KMS-11 (cell line): ENCODE measurements around the gene AGXT2.

Source experiments
- H2AFZ ChIP-seq: fragments of 200-600 bp; sonication (generic); 2 replicates; pipeline ENCODE4 v1.6.1; 2016; ENCODE audit warnings: antibody characterized with exemption, mixed run types, low read depth
- H3K27ac ChIP-seq: fragments of 200-600 bp; sonication (generic); 2 replicates; pipeline ENCODE4 v1.6.1; 2016; ENCODE audit warnings: mild to moderate bottlenecking, mixed run types
- H3K27me3 ChIP-seq: fragments of 200-600 bp; sonication (generic); 2 replicates; pipeline ENCODE4 v1.6.1; 2017; ENCODE audit warnings: mild to moderate bottlenecking, low read depth, mixed run types, moderate library complexity; ENCODE audit not compliant: insufficient read depth
- H3K36me3 ChIP-seq: fragments of 200-600 bp; sonication (generic); 2 replicates; pipeline ENCODE4 v1.6.1; 2017; ENCODE audit warnings: mild to moderate bottlenecking, mixed run types; ENCODE audit not compliant: insufficient read depth
- H3K4me1 ChIP-seq: fragments of 200-600 bp; sonication (generic); 2 replicates; pipeline ENCODE4 v1.6.1; 2016; ENCODE audit warnings: mild to moderate bottlenecking, low read depth, mixed run types; ENCODE audit not compliant: poor library complexity, severe bottlenecking
- H3K4me2 ChIP-seq: fragments of 200-600 bp; sonication (generic); 2 replicates; pipeline ENCODE4 v1.7.0; 2016; ENCODE audit warnings: mild to moderate bottlenecking, mixed run types
- H3K4me3 ChIP-seq: fragments of 200-600 bp; sonication (generic); IDR thresholded peaks from 2 replicates; pipeline ENCODE4 v1.6.1; 2017; ENCODE audit warnings: low read depth, low read length, mixed read lengths; ENCODE audit not compliant: insufficient read depth
- H3K79me2 ChIP-seq: fragments of 200-600 bp; sonication (generic); 2 replicates; pipeline ENCODE4 v1.6.1; 2016; ENCODE audit warnings: low read depth, mixed run types; ENCODE audit not compliant: insufficient read depth
- H3K9ac ChIP-seq: fragments of 200-600 bp; sonication (generic); 2 replicates; pipeline ENCODE4 v1.6.1; 2016; ENCODE audit warnings: mild to moderate bottlenecking, mixed run types
- H4K20me1 ChIP-seq: fragments of 200-600 bp; sonication (generic); 2 replicates; pipeline ENCODE4 v1.6.1; 2016; ENCODE audit warnings: mild to moderate bottlenecking, mixed run types; ENCODE audit not compliant: insufficient read depth
- TF ChIP-seq, protein P1 (sequence below): fragments of 200-600 bp; sonication (generic); conservative IDR thresholded peaks from 2 replicates; pipeline ENCODE4 v1.6.1; 2017; ENCODE audit warnings: low read depth, mild to moderate bottlenecking, antibody characterized with exemption, low read length, moderate library complexity, mixed read lengths

Gene AGXT2

DNA sequence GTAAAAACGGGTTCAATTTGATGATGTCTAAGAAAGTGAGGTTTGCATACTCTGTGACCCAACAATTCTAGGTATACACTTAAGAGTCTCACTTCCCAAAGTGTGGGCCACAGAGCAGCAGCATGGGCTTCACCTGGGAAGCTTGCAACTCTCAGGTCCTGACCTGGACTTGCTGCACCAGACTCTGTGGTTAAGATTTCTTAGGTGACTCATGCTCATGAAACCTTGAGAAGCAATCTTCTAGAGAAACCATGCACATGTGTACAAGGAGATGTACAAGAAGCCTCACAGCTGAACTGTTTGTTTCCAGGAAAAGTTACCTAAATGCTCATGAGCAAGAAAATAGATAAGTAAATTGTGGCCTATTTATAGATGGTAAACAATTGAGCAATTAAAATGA is 88.4 kb downstream of the AGXT2 start:
- TF ChIP-seq, protein P1, sequence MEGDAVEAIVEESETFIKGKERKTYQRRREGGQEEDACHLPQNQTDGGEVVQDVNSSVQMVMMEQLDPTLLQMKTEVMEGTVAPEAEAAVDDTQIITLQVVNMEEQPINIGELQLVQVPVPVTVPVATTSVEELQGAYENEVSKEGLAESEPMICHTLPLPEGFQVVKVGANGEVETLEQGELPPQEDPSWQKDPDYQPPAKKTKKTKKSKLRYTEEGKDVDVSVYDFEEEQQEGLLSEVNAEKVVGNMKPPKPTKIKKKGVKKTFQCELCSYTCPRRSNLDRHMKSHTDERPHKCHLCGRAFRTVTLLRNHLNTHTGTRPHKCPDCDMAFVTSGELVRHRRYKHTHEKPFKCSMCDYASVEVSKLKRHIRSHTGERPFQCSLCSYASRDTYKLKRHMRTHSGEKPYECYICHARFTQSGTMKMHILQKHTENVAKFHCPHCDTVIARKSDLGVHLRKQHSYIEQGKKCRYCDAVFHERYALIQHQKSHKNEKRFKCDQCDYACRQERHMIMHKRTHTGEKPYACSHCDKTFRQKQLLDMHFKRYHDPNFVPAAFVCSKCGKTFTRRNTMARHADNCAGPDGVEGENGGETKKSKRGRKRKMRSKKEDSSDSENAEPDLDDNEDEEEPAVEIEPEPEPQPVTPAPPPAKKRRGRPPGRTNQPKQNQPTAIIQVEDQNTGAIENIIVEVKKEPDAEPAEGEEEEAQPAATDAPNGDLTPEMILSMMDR: no peak
- H3K9ac ChIP-seq: no peak overlapping the region
- H4K20me1 ChIP-seq: no peaks in the 10 kb centered on the region
- H3K36me3 ChIP-seq: no peaks in the 10 kb centered on the region
- peaks cover 42% of the 10 kb centered on the region for H3K4me1 ChIP-seq
- H3K4me3 ChIP-seq: no peak overlapping the region
- H3K27ac ChIP-seq: peak overlapping the region; percentile 20; the same call in 1 of the 2 replicates
- H3K79me2 ChIP-seq: no peaks in the 10 kb centered on the region
- H3K27me3 ChIP-seq: no peaks in the 10 kb centered on the region
- H3K4me2 ChIP-seq: peak overlapping the region; percentile 41
- H2AFZ ChIP-seq: no peak overlapping the region

DNA sequence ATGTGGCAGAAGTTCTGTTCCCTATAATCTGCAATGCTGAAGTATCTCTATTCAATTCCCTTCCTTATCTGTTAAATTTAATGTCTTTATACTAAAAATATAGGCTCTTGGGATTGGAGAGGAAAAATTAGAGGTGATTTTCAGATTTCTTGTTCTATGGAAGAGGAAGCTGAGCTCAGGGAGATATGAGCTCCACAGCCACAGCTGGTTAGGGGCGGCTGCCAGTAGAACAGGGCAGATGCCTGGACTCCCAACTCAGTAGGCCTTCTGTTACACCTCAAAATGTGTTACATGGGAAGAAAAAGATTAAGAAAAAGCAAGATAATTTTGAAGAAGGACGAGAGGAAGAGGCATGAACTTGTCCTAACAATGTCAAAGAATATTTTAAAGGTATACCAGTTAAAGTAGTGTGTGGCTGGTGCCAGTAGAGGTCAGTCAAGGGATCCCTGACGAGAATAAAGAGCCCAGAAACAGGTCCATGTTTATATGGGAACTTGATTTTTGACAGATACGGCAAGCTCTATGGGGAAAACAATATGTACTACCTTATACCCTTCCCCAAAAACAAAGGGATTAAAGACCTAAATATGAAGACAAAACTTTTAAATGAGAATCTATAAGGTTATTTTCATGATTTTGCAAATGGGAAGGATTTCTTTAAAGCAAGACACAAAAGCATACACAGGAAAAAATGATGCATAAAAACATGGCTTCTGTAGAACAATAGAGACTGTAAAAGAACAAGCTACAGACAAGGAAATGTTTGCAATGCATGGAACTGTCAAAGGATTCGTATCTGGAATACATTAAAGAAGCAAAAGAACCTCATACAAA is 89.7 kb downstream of the AGXT2 start:
- peaks cover 42% of the 10 kb centered on the region for H3K4me1 ChIP-seq
- TF ChIP-seq, protein P1: peak; percentile 69
- H3K4me3 ChIP-seq: no peak overlapping the region
- no peak overlapping the region for H2AFZ ChIP-seq
- no peaks in the 10 kb centered on the region for H4K20me1 ChIP-seq
- H3K27me3 ChIP-seq: no peaks in the 10 kb centered on the region
- H3K4me2 ChIP-seq: peak overlapping the region; percentile 41
- no peak overlapping the region for H3K9ac ChIP-seq
- peak overlapping the region; percentile 20; the same call in 1 of the 2 replicates for H3K27ac ChIP-seq
- no peaks in the 10 kb centered on the region for H3K79me2 ChIP-seq
- H3K36me3 ChIP-seq: no peaks in the 10 kb centered on the region

DNA sequence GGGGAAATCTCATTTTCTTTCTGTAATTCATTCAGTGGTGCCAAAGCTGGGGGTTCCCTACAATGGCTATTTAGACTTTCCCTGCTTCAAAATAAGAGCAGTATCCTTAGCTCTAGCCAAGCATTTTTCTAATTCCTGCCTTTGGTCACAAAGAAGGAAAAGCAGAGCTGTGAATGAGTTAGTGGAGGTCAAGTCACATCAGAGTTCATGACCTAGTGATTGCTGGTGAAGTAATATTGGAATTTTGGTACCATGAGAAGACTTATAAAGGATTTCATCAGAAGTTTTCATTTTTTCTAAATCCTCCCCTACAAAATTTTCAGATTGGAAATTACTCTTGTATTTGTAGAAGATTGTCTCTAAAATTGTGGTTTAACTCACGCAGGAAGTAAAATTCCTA is 90.4 kb downstream of the AGXT2 start:
- no peak overlapping the region for H3K27ac ChIP-seq
- H4K20me1 ChIP-seq: no peaks in the 10 kb centered on the region
- H3K27me3 ChIP-seq: no peaks in the 10 kb centered on the region

More for the DNA sequence above, 90.4 kb downstream of the AGXT2 start:
- H3K4me2 ChIP-seq: no peak overlapping the region
- TF ChIP-seq, protein P1: no peak
- no peak overlapping the region for H2AFZ ChIP-seq
- peaks cover 42% of the 10 kb centered on the region for H3K4me1 ChIP-seq
- H3K79me2 ChIP-seq: no peaks in the 10 kb centered on the region
- no peak overlapping the region for H3K9ac ChIP-seq
- H3K36me3 ChIP-seq: no peaks in the 10 kb centered on the region
- H3K4me3 ChIP-seq: no peak overlapping the region
